Glomerular endothelial cell (primary cell): Measurements from ENCODE around the gene SLX4IP. TPM values are rescaled to one million over a fixed set of nuclear protein-coding genes. Genes with fewer than 3 reads are reported as not detected.

Experiments
- DNase-seq: peaks from one replicate; pipeline ENCODE4 v3.0.0-alpha.2; 2011; ENCODE audit warnings: low read depth, low spot score; ENCODE audit errors: extremely low read depth
- total RNA-seq: library from RNA; depleted of rRNA; stranded (reverse); fragments of >200 nt; gene quantifications from 2 replicates; pipeline ENCODE4 v1.2.3, GENCODE V29; 2015

Gene SLX4IP
- total RNA-seq, 1 donor from 2014 or later: 3.4 TPM

GRCh38 chr20:10492065-10492464, 57.0 kb downstream of the SLX4IP start:
- DNase-seq: no peak

GRCh38 chr20:10492844-10493243, 57.7 kb downstream of the SLX4IP start:
- DNase-seq: no peak

GRCh38 chr20:10495173-10495572, 60.1 kb downstream of the SLX4IP start:
- DNase-seq: no peak

- no peak for DNase-seq
Observed at GRCh38 chr20:10496465-10496864, 61.4 kb downstream of the SLX4IP start.

- no peak for DNase-seq
Observed at GRCh38 chr20:10497283-10497682, 62.2 kb downstream of the SLX4IP start.

GRCh38 chr20:10497791-10498190, 62.7 kb downstream of the SLX4IP start:
- no peak for DNase-seq

- no peak for DNase-seq
Observed at GRCh38 chr20:10498200-10498599, 63.1 kb downstream of the SLX4IP start.

GRCh38 chr20:10501402-10501801, 66.3 kb downstream of the SLX4IP start:
- DNase-seq: no peak

GRCh38 chr20:10502098-10502526, 67.0 kb downstream of the SLX4IP start:
- DNase-seq: no peak

- DNase-seq: no peak
Observed at GRCh38 chr20:10504608-10504993, 69.5 kb downstream of the SLX4IP start.

- no peak for DNase-seq
Observed at GRCh38 chr20:10504994-10505730, 70.1 kb downstream of the SLX4IP start.

GRCh38 chr20:10505827-10506226, 70.7 kb downstream of the SLX4IP start:
- DNase-seq: no peak

- no peak for DNase-seq
Observed at GRCh38 chr20:10507052-10507451, 71.9 kb downstream of the SLX4IP start.

GRCh38 chr20:10508060-10508459, 73.0 kb downstream of the SLX4IP start:
- no peak for DNase-seq

- no peak for DNase-seq
Observed at GRCh38 chr20:10508468-10509251, 73.6 kb downstream of the SLX4IP start.

- DNase-seq: no peak
Observed at GRCh38 chr20:10509376-10509775, 74.3 kb downstream of the SLX4IP start.

- DNase-seq: no peak
Observed at GRCh38 chr20:10510216-10510615, 75.1 kb downstream of the SLX4IP start.

- DNase-seq: no peak
Observed at GRCh38 chr20:10511170-10511508, 76.0 kb downstream of the SLX4IP start.

- DNase-seq: peak; percentile 72
Observed at GRCh38 chr20:10511509-10512251, 76.6 kb downstream of the SLX4IP start.

- DNase-seq: no peak
Observed at GRCh38 chr20:10513061-10513460, 78.0 kb downstream of the SLX4IP start.

GRCh38 chr20:10513931-10514575, 78.9 kb downstream of the SLX4IP start:
- no peak for DNase-seq
